ENCODE measurements around the gene ITGA1. TPM values are rescaled to one million over a fixed set of nuclear protein-coding genes. Genes with fewer than 3 reads are reported as not detected.

The ITGA1 gene
- polyA plus RNA-seq, 1 donor (not counting 4 experiments of a cell fraction or from before 2014, with no cell fraction given) = 1.4 TPM

GRCh38 chr5:52928689-52929088 is 141.0 kb downstream of the ITGA1 start:
- dilution Hi-C loops (cut with MboI; ENCODE audit: extremely low pct_ligation_motif_present, low sequenced_read_pairs) = no loop called here
- Histone ChIP-seq H3K27ac (ENCODE audit: control insufficient read depth, insufficient read depth, low read length) (no peak overlapping the region), H3K4me1 (ENCODE audit: control insufficient read depth, extremely low read depth, insufficient read depth, low read length) (no peaks in the 10 kb centered on the region), H3K4me2 (ENCODE audit: control insufficient read depth, extremely low read depth, insufficient read depth, low read depth, low read length) (no peak overlapping the region), H2AFZ (ENCODE audit: control insufficient read depth, low read length) (no peak overlapping the region), H3K79me2 (ENCODE audit: control insufficient read depth, insufficient read depth, low read length) (no peaks in the 10 kb centered on the region), H3K27me3 (ENCODE audit: control insufficient read depth, extremely low read depth, insufficient read depth, low read length) (no peaks in the 10 kb centered on the region), H3K36me3 (ENCODE audit: control insufficient read depth in 2 of 2, extremely low read depth in 1 of 2, insufficient read depth in 2 of 2, low read length in 2 of 2) (no peaks in the 10 kb centered on the region), H3K9me1 (ENCODE audit: control insufficient read depth, extremely low read depth, insufficient read depth, low read length) (no peaks in the 10 kb centered on the region), H4K20me1 (ENCODE audit: control insufficient read depth, extremely low read depth, insufficient read depth, low read length) (no peaks in the 10 kb centered on the region), H3K9me3 (ENCODE audit: control insufficient read depth, low read depth, low read length) (no peaks in the 10 kb centered on the region), H3K4me3 (ENCODE audit: control insufficient read depth in 2 of 3, extremely low read depth in 1 of 3, insufficient read depth in 2 of 3, low read depth in 1 of 3, low read length in 3 of 3) (no peak overlapping the region), H3K9ac (ENCODE audit: control insufficient read depth, extremely low read depth, insufficient read depth, low read length) (no peak overlapping the region)
- no peak for DNase-seq (ENCODE audit: low read depth, low spot score)
- no peak for TF ChIP-seq EZH2 (IDR thresholded peaks at IDR 0.05; ENCODE audit: low read length)
- TF ChIP-seq, protein P1, sequence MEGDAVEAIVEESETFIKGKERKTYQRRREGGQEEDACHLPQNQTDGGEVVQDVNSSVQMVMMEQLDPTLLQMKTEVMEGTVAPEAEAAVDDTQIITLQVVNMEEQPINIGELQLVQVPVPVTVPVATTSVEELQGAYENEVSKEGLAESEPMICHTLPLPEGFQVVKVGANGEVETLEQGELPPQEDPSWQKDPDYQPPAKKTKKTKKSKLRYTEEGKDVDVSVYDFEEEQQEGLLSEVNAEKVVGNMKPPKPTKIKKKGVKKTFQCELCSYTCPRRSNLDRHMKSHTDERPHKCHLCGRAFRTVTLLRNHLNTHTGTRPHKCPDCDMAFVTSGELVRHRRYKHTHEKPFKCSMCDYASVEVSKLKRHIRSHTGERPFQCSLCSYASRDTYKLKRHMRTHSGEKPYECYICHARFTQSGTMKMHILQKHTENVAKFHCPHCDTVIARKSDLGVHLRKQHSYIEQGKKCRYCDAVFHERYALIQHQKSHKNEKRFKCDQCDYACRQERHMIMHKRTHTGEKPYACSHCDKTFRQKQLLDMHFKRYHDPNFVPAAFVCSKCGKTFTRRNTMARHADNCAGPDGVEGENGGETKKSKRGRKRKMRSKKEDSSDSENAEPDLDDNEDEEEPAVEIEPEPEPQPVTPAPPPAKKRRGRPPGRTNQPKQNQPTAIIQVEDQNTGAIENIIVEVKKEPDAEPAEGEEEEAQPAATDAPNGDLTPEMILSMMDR (optimal IDR thresholded peaks at IDR 0.05 in 1 of 3, IDR thresholded peaks at IDR 0.05 in 1 of 3, conservative IDR thresholded peaks at IDR 0.05 in 1 of 3; ENCODE audit: extremely low read depth in 1 of 3, insufficient read depth in 2 of 3, low read length in 3 of 3) = no peak
- FAIRE-seq = no peak

GRCh38 chr5:52938226-52938625 is 150.5 kb downstream of the ITGA1 start:
- no peak overlapping the region for H3K9ac ChIP-seq (ENCODE audit: control insufficient read depth, extremely low read depth, insufficient read depth, low read length)
- H3K27me3 ChIP-seq (ENCODE audit: control insufficient read depth, extremely low read depth, insufficient read depth, low read length) = no peaks in the 10 kb centered on the region
- no peak for FAIRE-seq
- no peak overlapping the region for H3K4me3 ChIP-seq (ENCODE audit: control insufficient read depth in 2 of 3, extremely low read depth in 1 of 3, insufficient read depth in 2 of 3, low read depth in 1 of 3, low read length in 3 of 3)
- DNase-seq (ENCODE audit: low read depth, low spot score) = no peak
- H3K4me2 ChIP-seq (ENCODE audit: control insufficient read depth, extremely low read depth, insufficient read depth, low read depth, low read length) = no peak overlapping the region
- dilution Hi-C loops (cut with MboI; ENCODE audit: extremely low pct_ligation_motif_present, low sequenced_read_pairs) = no loop called here
- H3K27ac ChIP-seq (ENCODE audit: control insufficient read depth, insufficient read depth, low read length) = no peak overlapping the region
- no peaks in the 10 kb centered on the region for H3K79me2 ChIP-seq (ENCODE audit: control insufficient read depth, insufficient read depth, low read length)
- no peaks in the 10 kb centered on the region for H3K9me1 ChIP-seq (ENCODE audit: control insufficient read depth, extremely low read depth, insufficient read depth, low read length)
- no peaks in the 10 kb centered on the region for H3K36me3 ChIP-seq (ENCODE audit: control insufficient read depth in 2 of 2, extremely low read depth in 1 of 2, insufficient read depth in 2 of 2, low read length in 2 of 2)
- no peaks in the 10 kb centered on the region for H4K20me1 ChIP-seq (ENCODE audit: control insufficient read depth, extremely low read depth, insufficient read depth, low read length)
- no peaks in the 10 kb centered on the region for H3K4me1 ChIP-seq (ENCODE audit: control insufficient read depth, extremely low read depth, insufficient read depth, low read length)
- TF ChIP-seq, protein P1 (optimal IDR thresholded peaks at IDR 0.05 in 1 of 3, IDR thresholded peaks at IDR 0.05 in 1 of 3, conservative IDR thresholded peaks at IDR 0.05 in 1 of 3; ENCODE audit: extremely low read depth in 1 of 3, insufficient read depth in 2 of 3, low read length in 3 of 3) = no peak
- no peak for TF ChIP-seq EZH2 (IDR thresholded peaks at IDR 0.05; ENCODE audit: low read length)
- H2AFZ ChIP-seq (ENCODE audit: control insufficient read depth, low read length) = no peak overlapping the region
- no peaks in the 10 kb centered on the region for H3K9me3 ChIP-seq (ENCODE audit: control insufficient read depth, low read depth, low read length)
